Right lung (tissue), 5 donors: ENCODE data around the gene NFAT5. TPM values are rescaled to one million over a fixed set of nuclear protein-coding genes. Genes with fewer than 3 reads are reported as not detected.
"Not testable (repeated sequence)": the region's sequence is repeated elsewhere in the genome, so short reads cannot be mapped to it uniquely, and the experiment has no call there.

Experiments used
- DNase-seq, 2 donors: peaks; one replicate each; pipeline ENCODE4 v3.0.0-alpha.2; 2013
- polyA plus RNA-seq, 5 donors: library from polyadenylated mRNA; unstranded; fragments of 120-200 nt; gene quantifications; one replicate each; pipeline versions ENCODE4 v1.2.1 to v1.2.3, GENCODE V29; 2013; ENCODE audit warnings: inconsistent platforms in 1 of 5, low replicate concordance in 1 of 5; ENCODE audit not compliant: insufficient read length in 5 of 5, insufficient read depth in 1 of 5

Gene NFAT5
- polyA plus RNA-seq, 5 donors = 31.4 to 64.5 (median 56.4) TPM

DNA sequence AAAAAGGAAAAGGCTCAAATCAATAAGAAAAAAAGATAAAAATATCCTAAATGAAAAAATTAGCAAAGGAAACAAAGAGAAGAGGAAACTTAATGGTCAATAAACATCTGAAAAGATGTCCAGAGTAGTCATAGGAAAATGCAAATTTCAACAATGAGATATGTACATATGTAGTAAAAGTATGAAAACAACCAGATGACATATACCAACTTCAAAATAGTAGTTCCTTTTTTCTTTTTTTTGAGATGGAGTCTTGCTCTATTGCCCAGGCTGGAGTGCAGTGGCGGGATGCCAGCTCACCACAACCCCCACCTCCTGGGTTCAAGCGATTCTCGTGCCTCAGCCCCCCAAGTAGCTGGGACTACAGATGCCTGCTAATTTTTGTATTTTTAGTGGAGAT lies 21.7 kb upstream of the NFAT5 start:
- DNase-seq = no peak

GRCh38 chr16:69546663-69547062 lies 19.1 kb upstream of the NFAT5 start:
- DNase-seq = not testable (repeated sequence)

DNA sequence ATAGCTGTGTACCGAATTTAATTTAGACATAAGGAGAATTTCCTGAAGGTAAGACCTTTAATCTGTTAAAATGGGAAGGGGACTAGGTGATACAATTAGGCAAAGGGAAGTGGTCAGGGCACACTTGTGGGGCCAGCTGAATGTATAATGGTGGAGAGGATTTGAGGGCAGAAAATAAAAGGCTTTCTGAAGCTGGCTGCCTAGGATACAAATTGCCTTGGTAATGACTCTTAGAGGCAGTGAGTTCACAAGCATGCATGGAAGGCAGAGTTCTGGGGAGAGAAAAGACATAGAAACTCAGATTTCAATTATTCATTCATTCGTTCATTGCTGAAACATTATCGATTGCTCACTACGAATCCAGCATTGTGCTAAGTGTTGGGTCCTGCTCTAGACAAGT lies 12.4 kb upstream of the NFAT5 start:
- no peak for DNase-seq

GRCh38 chr16:69554495-69554894 lies 11.3 kb upstream of the NFAT5 start:
- DNase-seq = no peak

DNA sequence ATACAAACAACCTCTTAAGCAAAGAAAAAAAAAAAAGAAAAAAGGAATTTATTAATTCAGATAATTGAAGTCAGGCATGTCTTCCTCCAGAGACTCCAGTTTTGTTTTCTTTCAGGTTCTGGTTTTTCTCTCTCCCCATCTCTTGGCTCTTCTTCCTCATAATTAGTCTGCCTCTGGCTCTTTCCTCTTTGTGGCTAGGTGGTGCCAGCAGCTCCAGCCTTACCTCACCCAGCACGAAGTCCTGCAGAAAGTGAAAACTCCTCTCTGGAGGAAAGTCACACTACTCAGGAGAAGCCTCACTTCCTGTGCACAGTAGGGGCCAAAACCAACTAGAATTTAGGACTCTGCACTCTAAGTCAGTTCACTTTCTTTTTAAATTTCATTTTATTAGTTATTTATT lies 10.3 kb upstream of the NFAT5 start:
- no peak for DNase-seq

DNA sequence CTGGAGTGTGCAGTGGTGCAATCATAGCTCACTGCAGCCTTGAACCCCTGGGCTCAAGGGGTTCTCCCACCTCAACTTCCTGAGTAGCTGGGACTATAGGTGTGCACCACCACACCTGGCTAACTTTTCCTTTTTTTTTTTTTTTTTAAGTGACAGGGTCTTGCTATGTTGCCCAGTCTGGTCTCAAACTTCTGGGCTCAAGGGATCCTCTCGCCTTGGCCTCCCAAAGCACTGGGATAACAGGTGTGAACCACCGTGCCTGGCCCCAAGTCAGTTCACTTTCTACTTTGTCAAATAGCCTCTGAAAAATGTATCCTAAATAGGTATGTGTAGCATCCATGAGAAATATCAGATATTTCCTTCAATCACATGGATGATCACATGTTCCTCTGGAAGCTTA lies 9.9 kb upstream of the NFAT5 start:
- no peak for DNase-seq

- no peak for DNase-seq
These were observed 6.6 kb upstream of the NFAT5 start for GRCh38 chr16:69559164-69559563.

DNA sequence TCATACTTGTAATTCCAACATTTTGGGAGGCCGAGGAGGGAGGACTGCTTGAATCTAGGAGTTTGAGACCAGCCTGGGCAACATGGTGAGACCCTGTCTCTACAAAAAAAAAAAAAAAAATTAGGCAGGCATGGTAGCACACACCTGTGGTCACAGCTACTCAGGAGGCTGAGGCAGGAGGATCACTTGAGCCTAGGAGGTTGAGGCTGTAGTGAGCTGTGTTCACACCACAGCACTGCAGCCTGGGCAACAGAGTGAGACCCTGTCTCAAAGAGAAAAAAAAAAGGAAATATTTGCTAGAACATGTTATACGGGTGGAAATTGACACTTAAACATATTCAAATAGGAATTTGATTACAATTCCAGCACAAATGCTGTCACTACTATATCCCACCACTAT lies 4.4 kb upstream of the NFAT5 start:
- not testable (repeated sequence) for DNase-seq

GRCh38 chr16:69561901-69562300 lies 3.9 kb upstream of the NFAT5 start:
- DNase-seq = no peak

- no peak for DNase-seq
These were observed 3.0 kb upstream of the NFAT5 start for GRCh38 chr16:69562813-69563212.

GRCh38 chr16:69563605-69564580 lies 1.9 kb upstream of the NFAT5 start:
- no peak for DNase-seq

- DNase-seq = no peak
These were observed 708 bp upstream of the NFAT5 start for GRCh38 chr16:69564845-69565670.

GRCh38 chr16:69566240-69566980 lies 644 bp downstream of the NFAT5 start:
- peak; percentile 56 to 61 for DNase-seq

- peak in 1 of 2 donors; percentile 38 for DNase-seq
These were observed 1.4 kb downstream of the NFAT5 start for GRCh38 chr16:69566981-69567680.

- peak; percentile 36 to 65 for DNase-seq
These were observed 2.9 kb downstream of the NFAT5 start for GRCh38 chr16:69568676-69569075.

GRCh38 chr16:69578771-69579170 lies 13.0 kb downstream of the NFAT5 start:
- DNase-seq = not testable (repeated sequence)

GRCh38 chr16:69579783-69580481 lies 14.2 kb downstream of the NFAT5 start:
- DNase-seq = no peak

GRCh38 chr16:69581297-69581696 lies 15.5 kb downstream of the NFAT5 start:
- DNase-seq = no peak

DNA sequence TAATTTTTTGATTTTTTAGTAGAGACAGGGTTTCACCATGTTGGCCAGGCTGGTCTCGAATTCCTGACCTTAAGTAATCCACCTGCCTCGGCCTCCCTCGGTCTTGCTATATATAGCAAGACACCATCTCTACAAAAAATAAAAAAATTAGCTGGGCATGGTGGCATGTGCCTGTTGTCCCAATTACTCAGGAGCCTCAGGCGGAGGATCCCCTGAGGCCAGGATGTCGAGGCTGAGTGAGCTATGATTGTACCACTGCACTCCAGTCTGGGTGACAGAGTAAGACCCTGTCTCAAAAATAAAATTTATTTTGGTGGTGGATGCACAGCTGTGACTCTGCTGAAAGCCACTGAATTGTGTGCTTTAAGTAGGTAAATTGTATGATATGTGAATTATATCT lies 18.7 kb downstream of the NFAT5 start:
- DNase-seq = not testable (repeated sequence)

GRCh38 chr16:69589434-69590269 lies 23.9 kb downstream of the NFAT5 start:
- no peak for DNase-seq
